HEK293 (cell line): Measurements from ENCODE around the gene SREBF1.

Experiments
- CTCF ChIA-PET: fragments of 350-600 bp; formaldehyde crosslinking; extraction: SDS; loops from one replicate; lab custom pipeline; 2021; ENCODE audit warnings: antibody characterized with exemption; lab: Yijun Ruan, JAX
- POLR2A ChIA-PET: fragments of 300-600 bp; formaldehyde crosslinking; extraction: SDS; loops from one replicate; lab custom pipeline; 2020; ENCODE audit warnings: antibody characterized with exemption, inconsistent platforms; lab: Yijun Ruan, JAX
- H3K27ac ChIP-seq: fragments of 200-500 bp; sonication (Bioruptor generic); 2 replicates; pipeline ENCODE4 v1.5.1; 2014; ENCODE audit warnings: low read depth, low read length, control low read depth, inconsistent platforms; ENCODE audit errors: extremely low read depth
- H3K36me3 ChIP-seq, 2 experiments: fragments of 200-500 bp in 1 of 2; sonication (Bioruptor generic) in 1 of 2; 1 replicate in 1 of 2; 2 replicates in 1 of 2; pipeline ENCODE4 v1.5.1; 2014 to 2017; ENCODE audit warnings: inconsistent platforms in 2 of 2, low read length in 2 of 2; ENCODE audit not compliant: control insufficient read depth in 2 of 2, insufficient read depth in 1 of 2
- H3K4me1 ChIP-seq: fragments of 200-500 bp; sonication (Bioruptor generic); 2 replicates; pipeline ENCODE4 v1.5.1; 2014; ENCODE audit warnings: mild to moderate bottlenecking, low read length, inconsistent platforms; ENCODE audit not compliant: control insufficient read depth, insufficient read depth
- H3K4me3 ChIP-seq: 2 replicates; pipeline ENCODE4 v1.5.1; 2011; ENCODE audit warnings: low read depth, mild to moderate bottlenecking, control low read depth, low read length, moderate library complexity
- H3K9me3 ChIP-seq: fragments of 200-500 bp; sonication (Bioruptor generic); 2 replicates; pipeline ENCODE4 v1.5.1; 2014; ENCODE audit warnings: low read depth, low read length, inconsistent platforms; ENCODE audit not compliant: control insufficient read depth, insufficient read depth
- CTCF ChIP-seq: fragments of 450-650 bp; formaldehyde crosslinking; IDR thresholded peaks from 2 replicates; pipeline ENCODE4 v1.5.1; 2016; ENCODE audit warnings: missing biosample characterization, missing genetic modification characterization
- GLIS1 ChIP-seq: fragments of 450-650 bp; formaldehyde crosslinking; IDR thresholded peaks from 2 replicates; pipeline ENCODE4 v1.5.1; 2016; ENCODE audit warnings: missing biosample characterization, missing genetic modification characterization
- HOXD13 ChIP-seq: sonication (generic); formaldehyde crosslinking; IDR thresholded peaks from 2 replicates; pipeline ENCODE4 v1.8.0; 2022; ENCODE audit warnings: missing genetic modification reagents, borderline replicate concordance
- KLF10 ChIP-seq: fragments of 450-650 bp; IDR thresholded peaks from 2 replicates; pipeline ENCODE4 v1.5.1; 2018; ENCODE audit warnings: missing biosample characterization, mild to moderate bottlenecking, missing genetic modification characterization
- KLF9 ChIP-seq: fragments of 450-650 bp; formaldehyde crosslinking; IDR thresholded peaks from 2 replicates; pipeline ENCODE4 v1.5.1; 2016; ENCODE audit warnings: missing biosample characterization, missing genetic modification characterization, low read depth
- PRDM1 ChIP-seq: fragments of 450-650 bp; formaldehyde crosslinking; IDR thresholded peaks from 2 replicates; pipeline ENCODE4; 2016; ENCODE audit warnings: missing biosample characterization, missing genetic modification characterization
- REPIN1 ChIP-seq: fragments of 450-650 bp; formaldehyde crosslinking; IDR thresholded peaks from 2 replicates; pipeline ENCODE4 v1.5.1; 2017; ENCODE audit warnings: missing biosample characterization, missing genetic modification characterization, low read depth
- TSHZ1 ChIP-seq: fragments of 450-650 bp; formaldehyde crosslinking; IDR thresholded peaks from 2 replicates; pipeline ENCODE4 v1.5.1; 2016; ENCODE audit warnings: missing biosample characterization, missing genetic modification characterization, borderline replicate concordance
- ZNF114 ChIP-seq: fragments of 450-650 bp; formaldehyde crosslinking; IDR thresholded peaks from 2 replicates; pipeline ENCODE4 v1.5.0; 2017; ENCODE audit warnings: missing biosample characterization, missing genetic modification characterization
- ZNF133 ChIP-seq: fragments of 450-650 bp; formaldehyde crosslinking; IDR thresholded peaks from 2 replicates; pipeline ENCODE4 v1.5.1; 2016; ENCODE audit warnings: missing biosample characterization, missing genetic modification characterization
- ZNF184 ChIP-seq: fragments of 450-650 bp; IDR thresholded peaks from 2 replicates; pipeline ENCODE4 v1.5.1; 2018; ENCODE audit warnings: missing biosample characterization, mild to moderate bottlenecking, missing genetic modification characterization
- ZNF23 ChIP-seq: fragments of 450-650 bp; formaldehyde crosslinking; IDR thresholded peaks from 2 replicates; pipeline ENCODE4 v1.5.1; 2016; ENCODE audit warnings: missing biosample characterization, missing genetic modification characterization, borderline replicate concordance
- ZNF274 ChIP-seq, 2 experiments: fragments of 200-500 bp in 1 of 2; fragments of 450-650 bp in 1 of 2; sonication (Bioruptor generic) in 1 of 2; formaldehyde crosslinking in 1 of 2; IDR thresholded peaks; 2 replicates each; pipeline versions ENCODE4 v1.5.1 to v1.6.1; 2014 to 2016; ENCODE audit warnings: borderline replicate concordance in 1 of 2, inconsistent platforms in 1 of 2, low read length in 1 of 2, missing biosample characterization in 1 of 2, missing genetic modification characterization in 1 of 2
- ZNF335 ChIP-seq: fragments of 450-650 bp; formaldehyde crosslinking; conservative IDR thresholded peaks from 2 replicates; pipeline ENCODE4 v1.5.1; 2016; ENCODE audit warnings: missing biosample characterization, missing genetic modification characterization
- ZNF37A ChIP-seq: fragments of 450-650 bp; IDR thresholded peaks from 2 replicates; pipeline ENCODE4 v1.5.1; 2018; ENCODE audit warnings: missing biosample characterization, missing genetic modification characterization
- ZNF488 ChIP-seq: fragments of 450-650 bp; formaldehyde crosslinking; IDR thresholded peaks from 2 replicates; pipeline ENCODE4 v1.5.1; 2016; ENCODE audit warnings: missing biosample characterization, missing genetic modification characterization
- ZNF600 ChIP-seq: fragments of 450-650 bp; formaldehyde crosslinking; IDR thresholded peaks from 2 replicates; pipeline ENCODE4 v1.5.1; 2016; ENCODE audit warnings: missing biosample characterization, missing genetic modification characterization
- ZNF76 ChIP-seq: fragments of 450-650 bp; formaldehyde crosslinking; IDR thresholded peaks from 2 replicates; pipeline ENCODE4; 2016; ENCODE audit warnings: low read depth, missing biosample characterization, missing genetic modification characterization, borderline replicate concordance
- ZSCAN4 ChIP-seq: fragments of 450-650 bp; formaldehyde crosslinking; IDR thresholded peaks from 2 replicates; pipeline ENCODE4 v1.5.1; 2017; ENCODE audit warnings: missing biosample characterization, missing genetic modification characterization
- TF ChIP-seq, protein P1 (sequence below): fragments of 450-650 bp; formaldehyde crosslinking; IDR thresholded peaks from 2 replicates; pipeline ENCODE4 v1.5.1; 2016; ENCODE audit warnings: missing biosample characterization, missing genetic modification characterization
- TF ChIP-seq, protein P2 (sequence below): fragments of 450-650 bp; IDR thresholded peaks from 2 replicates; pipeline ENCODE4 v1.5.1; 2018; ENCODE audit warnings: missing biosample characterization, missing genetic modification characterization
- TF ChIP-seq, protein P3 (sequence below): fragments of 450-650 bp; formaldehyde crosslinking; IDR thresholded peaks from 2 replicates; pipeline ENCODE4 v1.5.1; 2016; ENCODE audit warnings: missing biosample characterization, missing genetic modification characterization

Gene SREBF1

GRCh38 chr17:17836818-17837379 is at the start of gene SREBF1 (continued):
- TF ChIP-seq ZNF335 (tag by site-specific recombination) = 0 out of 2 replicates have a peak, but pooled peaks have one; percentile 34
- TF ChIP-seq KLF10 = peak; percentile 27; the same call in 1 of the 2 replicates
- no peak for TF ChIP-seq ZNF37A (tag by site-specific recombination)
- 0 out of 2 replicates have a peak, but pooled peaks have one; percentile 68 for TF ChIP-seq KLF9 (tag by site-specific recombination)

- H3K36me3 ChIP-seq = peaks cover 0 to 28% of the 10 kb centered on the region in 2 experiments; a peak in 1 of 3 replicates
- CTCF ChIA-PET = interaction anchor here (0.8 to 3.9 kb wide), 3 partner anchors 14 to 137 kb away, joined by 3 to 34 read pairs (median 3); no protein-coding TSS in a partner anchor
- no peak overlapping the region for H3K4me3 ChIP-seq
- H3K27ac ChIP-seq = no peak overlapping the region
- POLR2A ChIA-PET = no interaction called here
- H3K9me3 ChIP-seq = no peaks in the 10 kb centered on the region
- peaks cover 2% of the 10 kb centered on the region; the same call in 1 of the 2 replicates for H3K4me1 ChIP-seq
- TF ChIP-seq, protein P1, sequence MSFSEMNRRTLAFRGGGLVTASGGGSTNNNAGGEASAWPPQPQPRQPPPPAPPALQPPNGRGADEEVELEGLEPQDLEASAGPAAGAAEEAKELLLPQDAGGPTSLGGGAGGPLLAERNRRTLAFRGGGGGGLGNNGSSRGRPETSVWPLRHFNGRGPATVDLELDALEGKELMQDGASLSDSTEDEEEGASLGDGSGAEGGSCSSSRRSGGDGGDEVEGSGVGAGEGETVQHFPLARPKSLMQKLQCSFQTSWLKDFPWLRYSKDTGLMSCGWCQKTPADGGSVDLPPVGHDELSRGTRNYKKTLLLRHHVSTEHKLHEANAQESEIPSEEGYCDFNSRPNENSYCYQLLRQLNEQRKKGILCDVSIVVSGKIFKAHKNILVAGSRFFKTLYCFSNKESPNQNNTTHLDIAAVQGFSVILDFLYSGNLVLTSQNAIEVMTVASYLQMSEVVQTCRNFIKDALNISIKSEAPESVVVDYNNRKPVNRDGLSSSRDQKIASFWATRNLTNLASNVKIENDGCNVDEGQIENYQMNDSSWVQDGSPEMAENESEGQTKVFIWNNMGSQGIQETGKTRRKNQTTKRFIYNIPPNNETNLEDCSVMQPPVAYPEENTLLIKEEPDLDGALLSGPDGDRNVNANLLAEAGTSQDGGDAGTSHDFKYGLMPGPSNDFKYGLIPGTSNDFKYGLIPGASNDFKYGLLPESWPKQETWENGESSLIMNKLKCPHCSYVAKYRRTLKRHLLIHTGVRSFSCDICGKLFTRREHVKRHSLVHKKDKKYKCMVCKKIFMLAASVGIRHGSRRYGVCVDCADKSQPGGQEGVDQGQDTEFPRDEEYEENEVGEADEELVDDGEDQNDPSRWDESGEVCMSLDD (tag by site-specific recombination) = no peak
- TF ChIP-seq PRDM1 (tag by site-specific recombination) (no peak), ZNF184 (tag by site-specific recombination) (no peak), TSHZ1 (tag by site-specific recombination) (no peak), ZNF114 (no peak), ZNF23 (no peak), ZNF76 (tag by site-specific recombination) (no peak), ZNF133 (tag by site-specific recombination) (no peak), ZSCAN4 (tag by site-specific recombination) (no peak), ZNF600 (no peak), ZNF488 (tag by site-specific recombination) (no peak), ZNF274 (IDR thresholded peaks at IDR 0.05; ENCODE audit: low read length) (no peak), ZNF274 (tag by site-specific recombination; IDR thresholded peaks at IDR 0.05; ENCODE audit: borderline replicate concordance) (no peak), HOXD13 (CRISPR knock-in tag) (no peak), REPIN1 (tag by site-specific recombination) (no peak), GLIS1 (no peak), CTCF (tag by site-specific recombination) (no peak)
- TF ChIP-seq, protein P2, sequence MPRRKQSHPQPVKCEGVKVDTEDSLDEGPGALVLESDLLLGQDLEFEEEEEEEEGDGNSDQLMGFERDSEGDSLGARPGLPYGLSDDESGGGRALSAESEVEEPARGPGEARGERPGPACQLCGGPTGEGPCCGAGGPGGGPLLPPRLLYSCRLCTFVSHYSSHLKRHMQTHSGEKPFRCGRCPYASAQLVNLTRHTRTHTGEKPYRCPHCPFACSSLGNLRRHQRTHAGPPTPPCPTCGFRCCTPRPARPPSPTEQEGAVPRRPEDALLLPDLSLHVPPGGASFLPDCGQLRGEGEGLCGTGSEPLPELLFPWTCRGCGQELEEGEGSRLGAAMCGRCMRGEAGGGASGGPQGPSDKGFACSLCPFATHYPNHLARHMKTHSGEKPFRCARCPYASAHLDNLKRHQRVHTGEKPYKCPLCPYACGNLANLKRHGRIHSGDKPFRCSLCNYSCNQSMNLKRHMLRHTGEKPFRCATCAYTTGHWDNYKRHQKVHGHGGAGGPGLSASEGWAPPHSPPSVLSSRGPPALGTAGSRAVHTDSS (tag by site-specific recombination) = no peak
- TF ChIP-seq, protein P3, sequence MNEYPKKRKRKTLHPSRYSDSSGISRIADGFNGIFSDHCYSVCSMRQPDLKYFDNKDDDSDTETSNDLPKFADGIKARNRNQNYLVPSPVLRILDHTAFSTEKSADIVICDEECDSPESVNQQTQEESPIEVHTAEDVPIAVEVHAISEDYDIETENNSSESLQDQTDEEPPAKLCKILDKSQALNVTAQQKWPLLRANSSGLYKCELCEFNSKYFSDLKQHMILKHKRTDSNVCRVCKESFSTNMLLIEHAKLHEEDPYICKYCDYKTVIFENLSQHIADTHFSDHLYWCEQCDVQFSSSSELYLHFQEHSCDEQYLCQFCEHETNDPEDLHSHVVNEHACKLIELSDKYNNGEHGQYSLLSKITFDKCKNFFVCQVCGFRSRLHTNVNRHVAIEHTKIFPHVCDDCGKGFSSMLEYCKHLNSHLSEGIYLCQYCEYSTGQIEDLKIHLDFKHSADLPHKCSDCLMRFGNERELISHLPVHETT (tag by site-specific recombination) = no peak
Measured at GRCh38 chr17:17886226-17886625, 49.4 kb upstream of the SREBF1 start.
